GM19035 (cell line): Measurements from ENCODE around the gene GREB1L.
"Not testable (repeated sequence)": the region's sequence is repeated elsewhere in the genome, so short reads cannot be mapped to it uniquely, and the experiment has no call there.

ENCODE experiments used
- ATAC-seq: cut with Tn5 transposase; IDR thresholded peaks from one replicate; pipeline ENCODE4 v1.9.1; 2021; ENCODE audit not compliant: unreplicated experiment

Gene GREB1L

DNA sequence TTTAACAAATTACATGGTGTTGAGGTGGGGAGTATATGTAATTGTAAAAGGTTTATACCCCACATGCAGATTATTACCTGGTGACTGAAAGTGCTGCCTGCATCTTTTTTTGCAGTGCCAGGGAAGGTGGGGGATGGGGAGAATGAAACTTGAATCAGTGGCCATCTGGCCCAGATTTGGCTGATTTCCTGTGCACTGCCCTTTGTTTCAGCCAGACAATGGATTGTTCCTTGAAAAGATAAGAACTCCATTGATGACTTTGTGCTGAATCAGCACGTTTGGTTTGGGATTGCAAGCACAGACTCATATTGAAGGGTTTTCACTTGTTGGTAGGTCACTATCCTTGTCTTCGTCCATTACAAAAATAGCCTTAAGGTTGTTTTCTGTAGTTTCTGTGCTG, 20.9 kb downstream of the GREB1L start:
- no peak for ATAC-seq

DNA sequence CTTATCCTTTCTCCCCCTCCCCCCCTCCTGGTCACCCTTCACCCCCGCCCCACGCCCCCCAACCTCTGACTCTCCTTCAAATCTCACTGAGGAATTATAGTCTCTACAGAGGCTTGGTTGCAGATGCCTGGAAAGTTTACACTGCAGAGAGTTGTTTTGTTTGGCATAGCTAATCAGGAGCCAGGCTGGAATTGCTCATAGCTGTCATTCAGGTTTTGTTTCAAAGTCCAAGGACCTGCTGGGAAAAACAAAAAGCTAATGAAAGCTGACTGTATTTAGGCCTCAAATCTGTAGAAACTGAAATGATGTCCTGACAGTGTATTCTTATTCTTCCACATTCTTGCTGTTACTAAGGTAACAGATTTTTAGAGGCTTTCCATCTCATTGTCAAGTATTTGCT, 22.6 kb downstream of the GREB1L start:
- no peak for ATAC-seq

DNA sequence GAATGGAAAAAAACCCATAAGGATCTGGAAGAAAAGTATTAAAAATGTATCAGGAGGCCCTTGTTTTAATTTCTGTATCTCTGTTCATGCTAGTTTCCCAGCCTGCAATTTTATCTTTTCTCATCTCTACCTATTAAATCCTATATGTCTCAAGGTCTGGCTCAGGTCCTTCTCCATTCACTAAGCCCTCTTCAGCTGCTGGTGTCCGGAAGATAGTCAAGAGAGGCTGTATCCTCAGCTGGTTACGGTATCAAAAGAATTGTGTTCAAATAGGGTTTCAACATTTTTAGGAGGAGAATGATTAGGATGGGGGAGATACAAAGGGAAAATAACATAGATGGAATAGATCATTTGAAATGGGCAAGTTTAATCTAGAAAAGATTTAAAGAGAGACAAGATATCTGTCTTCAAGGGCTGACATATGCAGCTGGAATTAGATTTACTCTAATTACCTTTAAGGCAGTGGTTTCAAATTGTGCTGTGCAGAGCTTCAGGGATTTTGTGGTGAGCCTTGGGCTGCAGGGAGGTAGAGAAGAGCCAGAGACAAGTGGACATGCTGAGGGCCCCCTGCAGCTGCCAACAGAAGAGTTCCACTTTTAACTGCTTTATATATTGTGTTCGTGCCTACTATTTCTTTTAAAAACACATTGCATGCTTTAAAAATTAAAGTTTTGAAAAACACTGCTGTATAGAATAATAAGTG, 24.1 kb downstream of the GREB1L start:
- ATAC-seq, result no peak

DNA sequence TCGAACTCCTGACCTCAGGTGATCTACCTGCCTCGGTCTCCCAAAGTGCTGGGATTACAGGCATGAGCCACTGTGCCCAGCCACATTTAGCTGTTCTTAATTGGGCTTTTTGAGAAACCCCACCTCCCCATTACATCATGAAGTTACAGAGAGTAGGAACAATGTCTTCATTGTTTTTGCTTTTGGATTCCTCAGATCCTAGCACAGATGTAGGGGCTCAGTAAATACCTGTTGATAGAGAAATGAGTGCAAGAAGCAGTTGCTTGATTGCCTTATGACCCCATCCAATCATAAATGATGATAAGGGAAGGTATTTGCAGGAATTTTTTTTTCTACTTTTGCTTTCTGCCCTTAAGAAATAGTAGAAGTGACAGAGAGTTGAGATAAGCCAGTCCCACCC, 25.4 kb downstream of the GREB1L start:
- ATAC-seq, result no peak

DNA sequence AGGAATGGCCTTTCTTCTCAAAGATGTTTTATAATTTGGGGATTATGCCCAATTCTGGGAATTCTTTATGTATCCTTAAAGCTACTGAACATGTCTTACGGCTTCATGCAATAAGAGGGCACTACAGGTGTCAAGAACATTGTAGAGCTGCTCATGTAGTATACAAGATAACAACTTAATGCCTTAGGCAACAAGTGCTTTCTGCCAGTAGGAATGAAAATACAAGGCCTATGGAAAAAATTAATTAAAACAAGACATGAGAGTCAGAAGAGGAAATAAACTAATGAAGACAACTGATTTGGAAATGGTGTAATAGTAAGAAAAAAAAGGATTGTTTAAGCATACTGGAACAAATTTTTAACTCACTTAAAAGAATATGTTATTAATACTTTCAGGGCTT, 27.3 kb downstream of the GREB1L start:
- no peak for ATAC-seq

DNA sequence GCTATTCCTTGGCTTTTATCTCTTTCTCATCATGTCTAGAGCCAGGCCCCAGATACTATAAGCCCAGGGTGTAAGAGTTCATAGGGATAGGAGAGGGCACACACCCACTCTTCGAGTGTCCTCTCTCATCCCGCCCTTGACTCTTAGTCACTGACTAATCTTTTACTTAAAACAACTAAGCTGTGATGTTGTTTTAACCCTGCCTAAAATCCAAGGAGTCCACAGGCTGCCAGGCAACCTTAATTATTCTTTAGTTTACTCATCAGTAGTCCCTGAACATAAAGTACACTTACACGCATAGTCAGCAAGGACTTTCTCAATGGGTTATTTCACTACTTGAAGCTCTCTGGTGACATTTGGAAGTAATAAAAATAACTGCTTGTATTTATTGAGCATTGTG, 28.4 kb downstream of the GREB1L start:
- ATAC-seq, result no peak

DNA sequence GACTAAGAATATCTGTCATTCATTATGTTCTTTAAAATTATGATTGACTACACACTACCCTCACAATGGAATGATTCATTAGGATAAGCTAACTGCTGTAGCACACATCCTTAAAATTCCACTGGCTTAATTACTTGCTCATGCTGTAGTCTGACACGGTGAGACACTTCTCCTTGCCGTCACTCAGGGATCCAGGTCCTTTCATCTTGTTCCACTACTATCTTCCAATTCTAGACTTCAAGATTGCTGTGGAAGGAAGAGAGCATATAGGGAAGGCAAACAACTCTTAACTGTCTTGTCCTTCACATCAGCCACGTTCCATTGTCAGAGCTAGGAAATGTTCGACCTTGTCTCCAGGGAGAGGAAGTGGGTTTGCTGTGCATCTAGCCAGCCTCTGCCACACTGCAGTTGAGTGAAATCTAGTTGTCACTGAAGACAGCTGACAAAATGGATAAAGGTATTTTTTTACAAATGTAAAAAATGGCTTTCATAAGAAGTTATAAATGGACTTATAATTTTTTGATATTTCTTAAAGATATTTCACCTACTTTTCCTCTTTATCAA, 30.1 kb downstream of the GREB1L start:
- no peak for ATAC-seq

DNA sequence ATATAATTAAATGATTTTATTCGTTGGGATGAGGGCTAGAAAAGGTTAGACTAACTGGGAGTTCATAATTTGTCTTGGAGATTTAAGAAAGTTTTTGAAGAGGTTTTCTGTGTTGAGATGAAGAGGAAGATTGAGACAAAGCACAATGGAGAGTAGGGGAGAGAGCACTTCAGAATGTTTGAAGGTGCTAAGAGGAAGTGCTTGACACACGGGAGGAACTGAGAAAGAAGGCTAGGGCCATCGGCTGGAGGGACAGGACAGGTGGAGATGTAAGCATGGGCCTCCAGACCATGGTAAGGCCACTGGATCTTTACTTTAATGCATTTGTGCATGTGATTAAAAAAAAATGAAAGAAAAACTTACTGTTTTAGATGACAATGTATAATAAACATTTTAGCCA, 31.5 kb downstream of the GREB1L start:
- ATAC-seq, result no peak

DNA sequence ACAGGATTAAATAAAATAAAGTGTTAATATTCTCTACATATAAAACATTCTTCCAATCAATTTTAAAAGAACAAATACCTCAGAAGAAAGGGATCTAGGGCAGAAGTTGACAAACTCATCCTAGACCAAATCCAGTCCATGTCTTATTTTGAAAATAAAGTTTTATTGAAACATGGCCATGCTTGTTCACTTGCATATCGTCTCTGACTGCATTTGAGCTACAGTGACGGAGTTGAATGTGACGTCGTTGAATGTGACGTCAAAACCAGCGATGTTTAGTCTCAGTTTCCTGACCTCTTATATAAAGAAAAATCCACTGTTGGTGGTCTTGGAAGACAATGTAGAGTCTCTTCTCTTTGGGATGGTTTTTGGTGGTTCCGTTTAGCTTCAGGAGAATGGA, 33.6 kb downstream of the GREB1L start:
- ATAC-seq, result no peak

DNA sequence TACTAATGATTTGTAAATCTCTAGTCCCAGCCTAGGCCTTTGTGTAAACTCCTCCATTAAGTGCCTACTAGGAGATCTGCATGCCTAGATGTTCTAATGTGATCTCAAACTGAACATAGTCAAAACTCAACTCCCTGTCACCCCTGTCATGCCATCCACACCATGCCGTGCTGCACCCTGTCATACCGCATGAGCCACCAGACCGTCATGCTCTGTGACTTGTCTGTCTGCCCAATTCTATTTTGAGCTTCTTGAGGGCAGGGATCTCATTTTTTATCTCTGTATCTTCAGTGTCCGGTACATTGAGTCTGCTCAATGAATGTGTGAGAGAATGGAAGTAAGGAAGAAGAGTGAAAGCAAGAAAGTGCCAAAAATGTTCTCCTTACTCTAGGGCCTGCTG, 35.5 kb downstream of the GREB1L start:
- no peak for ATAC-seq

DNA sequence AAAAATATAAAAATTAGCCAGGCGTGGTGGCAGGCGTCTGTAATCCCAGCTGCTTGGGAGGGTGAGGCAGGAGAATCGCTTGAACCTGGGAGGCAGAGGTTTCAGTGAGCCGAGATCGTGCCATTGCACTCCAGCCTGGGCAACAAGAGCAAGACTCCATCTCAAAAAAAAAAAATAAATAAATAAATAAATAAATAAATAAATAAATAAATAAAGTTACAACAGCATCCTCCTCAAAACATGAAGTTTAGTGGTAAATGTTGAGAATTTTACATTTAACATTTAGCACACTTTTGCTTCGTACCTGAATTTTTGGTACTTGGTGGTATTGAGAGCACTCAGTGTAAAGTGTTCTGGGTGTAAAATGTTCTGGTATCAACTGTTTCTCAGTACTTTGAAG, 36.2 kb downstream of the GREB1L start:
- ATAC-seq, result not testable (repeated sequence)

DNA sequence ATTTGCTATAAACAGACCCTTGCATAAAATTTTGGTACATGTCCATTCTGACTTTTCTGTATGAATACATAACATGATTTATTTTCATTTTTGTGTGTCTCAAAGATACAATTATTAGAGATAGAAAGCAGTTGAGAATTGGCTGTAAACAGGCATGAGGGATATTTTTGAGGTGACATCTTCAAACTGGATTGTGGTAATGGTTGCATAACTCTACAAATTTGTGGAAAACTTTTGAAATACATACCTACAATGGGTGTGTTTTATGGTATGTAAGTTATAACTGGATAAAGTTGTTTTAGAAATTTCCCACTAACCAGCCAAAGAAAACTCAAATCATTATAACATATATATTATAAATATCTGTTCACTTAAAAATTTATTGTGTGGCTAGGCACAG, 39.6 kb downstream of the GREB1L start:
- no peak for ATAC-seq

DNA sequence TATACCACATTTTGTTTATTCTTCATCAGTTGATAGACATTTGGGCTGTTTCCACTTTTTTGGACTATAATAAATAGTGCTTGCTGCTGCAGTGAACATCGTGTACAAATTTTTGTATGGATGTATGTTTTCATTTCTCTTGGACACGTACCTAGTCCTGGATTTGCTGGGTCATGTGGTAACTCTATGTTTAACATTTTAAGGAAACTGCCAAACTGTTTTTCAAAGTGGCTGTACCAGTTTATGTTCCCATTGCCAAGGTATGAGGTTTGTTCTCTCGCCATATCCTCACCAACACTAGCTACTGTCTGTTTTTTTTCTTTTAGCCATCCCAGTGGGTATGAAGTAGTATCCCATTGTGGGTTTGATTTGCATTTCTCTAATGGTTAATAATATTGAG, 42.5 kb downstream of the GREB1L start:
- ATAC-seq, result no peak

DNA sequence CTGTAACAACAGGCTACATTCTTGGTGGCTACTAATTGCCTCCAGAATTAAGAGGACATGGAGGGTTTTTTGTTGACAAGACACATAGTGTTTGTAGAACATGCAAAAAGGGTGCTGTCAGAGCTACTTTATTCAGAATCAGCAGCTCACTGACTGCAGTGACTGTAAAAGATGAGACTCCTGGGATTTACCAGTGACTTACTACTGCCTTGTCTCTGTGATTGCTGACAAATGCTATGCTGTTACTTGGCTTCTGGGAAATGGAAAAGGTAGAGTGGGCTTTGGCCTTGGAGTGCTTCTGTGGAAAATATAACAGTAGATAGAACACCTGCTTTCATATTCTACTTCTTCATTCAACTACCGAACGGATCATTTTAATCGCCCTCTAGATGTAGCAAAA, 47.8 kb downstream of the GREB1L start:
- ATAC-seq, result no peak

DNA sequence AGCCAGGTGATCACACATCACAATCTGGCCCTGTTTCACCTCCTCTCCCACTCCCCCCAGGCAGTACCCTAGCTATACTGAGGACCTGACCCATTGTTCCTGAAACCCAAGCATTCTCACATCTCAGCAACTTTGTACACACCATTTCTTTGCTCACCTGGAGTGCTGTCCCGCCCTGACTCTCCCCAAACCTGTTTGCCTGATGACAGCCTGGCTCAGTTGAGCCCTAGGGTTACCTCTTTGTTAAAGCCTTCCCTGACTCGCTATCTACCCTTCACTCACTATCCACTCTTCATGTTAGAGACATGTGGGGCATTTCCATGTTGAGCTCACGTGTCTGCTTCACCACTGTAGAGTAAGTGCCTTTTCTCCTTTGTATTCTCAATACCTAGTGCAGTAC, 49.1 kb downstream of the GREB1L start:
- ATAC-seq, result no peak

DNA sequence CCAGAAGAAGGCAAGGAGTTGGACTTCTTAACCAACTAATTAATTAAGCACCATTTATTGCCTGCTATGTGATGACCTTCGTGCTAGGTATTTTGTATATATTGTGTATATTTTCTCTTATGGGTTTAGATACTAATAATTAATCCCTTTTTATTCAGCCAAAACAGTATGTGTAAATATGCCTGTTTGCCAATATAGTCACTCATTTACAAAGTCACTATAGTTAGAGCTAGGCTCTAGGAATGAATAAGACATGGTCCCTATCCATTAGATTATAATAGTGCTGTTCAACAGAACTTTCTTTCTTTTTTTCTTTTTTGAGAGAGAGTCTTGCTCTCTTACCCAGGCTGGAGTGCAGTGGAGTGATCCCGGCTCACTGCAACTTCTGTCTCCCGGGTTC, 51.4 kb downstream of the GREB1L start:
- no peak for ATAC-seq

DNA sequence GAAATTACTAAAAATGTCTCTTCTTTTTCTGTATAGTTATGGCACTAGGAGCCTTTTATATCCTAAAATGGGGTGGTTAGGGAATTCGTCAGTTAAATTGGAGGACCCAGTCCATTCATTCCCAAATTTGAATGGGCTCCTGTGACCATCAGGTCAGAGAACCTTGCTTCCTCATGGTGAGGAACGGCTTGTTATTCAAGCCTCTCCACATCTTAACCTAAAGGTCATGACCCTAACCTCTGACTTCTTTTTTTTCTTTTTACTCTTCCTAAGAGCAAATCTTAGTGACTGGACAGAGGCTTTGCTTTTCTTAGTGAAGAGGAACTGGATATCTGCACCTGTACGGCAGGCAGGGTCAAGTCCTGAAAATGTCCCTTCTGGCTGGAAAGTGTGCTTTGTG, 53.1 kb downstream of the GREB1L start:
- ATAC-seq, result no peak

DNA sequence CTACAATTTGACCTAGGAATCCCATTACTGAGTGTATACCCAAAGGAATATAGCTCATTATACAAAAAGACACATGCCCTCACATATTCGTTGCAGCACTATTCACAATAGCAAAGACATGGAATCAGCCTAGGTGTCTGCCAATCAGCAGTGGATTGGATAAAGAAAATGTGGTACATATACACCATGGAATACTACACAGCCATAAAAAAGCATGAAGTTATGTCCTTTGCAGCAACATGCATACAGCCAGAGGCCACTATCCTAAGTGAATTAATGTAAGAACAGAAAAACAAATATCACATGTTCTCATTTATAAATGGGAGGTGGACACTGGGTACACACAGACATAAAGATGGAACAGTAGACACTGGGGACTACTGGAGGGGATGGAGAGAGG, 54.0 kb downstream of the GREB1L start:
- no peak for ATAC-seq

DNA sequence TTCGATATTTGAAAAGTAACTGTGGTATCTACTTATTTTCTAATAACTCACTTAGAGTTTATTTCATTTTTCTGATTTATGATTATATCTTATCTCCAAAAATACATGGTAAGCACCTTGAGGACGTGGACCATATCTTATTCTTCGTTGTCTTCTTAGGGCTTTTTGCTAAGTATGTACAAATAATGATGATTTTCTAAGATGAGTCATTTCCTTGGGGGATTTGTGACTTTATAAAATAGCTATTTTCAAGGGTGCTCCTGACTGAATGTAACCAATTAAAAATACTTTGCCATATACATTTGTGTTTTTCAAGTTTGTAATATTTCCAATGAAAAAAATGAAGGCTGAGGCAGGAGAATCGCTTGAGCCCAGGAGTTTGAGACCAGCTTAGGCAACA, 56.3 kb downstream of the GREB1L start:
- no peak for ATAC-seq

DNA sequence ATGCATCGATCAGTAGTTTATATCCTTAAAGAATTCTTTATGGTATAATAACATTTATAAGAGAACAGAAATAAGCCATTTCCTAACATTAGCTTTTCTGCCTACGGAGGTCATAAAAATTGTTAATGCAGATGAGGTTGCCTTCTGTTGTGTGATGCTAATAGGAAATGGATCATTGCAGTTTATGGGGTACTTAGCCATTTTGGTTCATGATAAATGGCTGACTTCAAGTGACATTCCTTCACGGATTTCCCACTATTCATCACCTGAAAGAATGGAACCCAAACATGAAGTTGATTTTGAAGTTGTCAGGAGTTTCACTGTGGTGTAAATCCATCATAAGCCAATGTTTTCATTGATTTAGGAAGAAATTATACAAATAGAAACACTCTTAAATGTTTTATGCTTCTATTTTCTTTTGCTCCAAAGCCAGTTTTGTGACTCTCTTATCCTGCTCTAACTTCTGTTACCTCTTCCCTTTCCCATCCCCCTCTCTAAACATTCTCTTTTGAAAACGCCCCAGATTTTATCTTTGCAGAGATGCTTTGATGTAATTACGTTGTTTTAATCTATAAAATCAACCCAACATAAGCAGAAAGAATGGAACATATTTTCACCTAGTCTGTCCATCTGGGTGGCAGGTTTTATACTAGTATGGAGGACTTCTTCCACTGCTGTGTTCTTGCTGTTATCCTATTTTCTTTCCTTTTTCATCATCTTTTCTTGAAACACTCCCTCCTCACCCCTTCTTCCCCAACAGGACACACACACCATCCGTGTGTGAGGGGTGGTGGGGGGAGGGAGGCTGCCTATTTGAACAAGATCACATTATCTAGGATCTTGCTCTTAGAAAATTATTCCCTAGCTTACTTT, 58.2 kb downstream of the GREB1L start:
- no peak for ATAC-seq

DNA sequence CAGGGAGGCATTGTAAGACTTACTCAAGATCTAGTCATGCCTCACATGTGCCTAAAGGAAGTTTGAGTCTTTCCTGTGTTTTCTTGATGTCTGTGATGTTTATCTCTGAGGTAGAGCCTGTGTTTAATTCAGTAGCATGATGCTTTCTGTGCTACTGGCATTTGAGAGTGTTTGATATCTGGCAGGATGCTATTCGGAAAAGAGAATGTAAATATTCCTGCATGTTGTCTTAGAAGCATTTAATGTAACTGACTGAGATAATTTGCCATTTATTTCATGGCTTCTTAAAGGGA, 58.8 kb downstream of the GREB1L start:
- ATAC-seq, result no peak

DNA sequence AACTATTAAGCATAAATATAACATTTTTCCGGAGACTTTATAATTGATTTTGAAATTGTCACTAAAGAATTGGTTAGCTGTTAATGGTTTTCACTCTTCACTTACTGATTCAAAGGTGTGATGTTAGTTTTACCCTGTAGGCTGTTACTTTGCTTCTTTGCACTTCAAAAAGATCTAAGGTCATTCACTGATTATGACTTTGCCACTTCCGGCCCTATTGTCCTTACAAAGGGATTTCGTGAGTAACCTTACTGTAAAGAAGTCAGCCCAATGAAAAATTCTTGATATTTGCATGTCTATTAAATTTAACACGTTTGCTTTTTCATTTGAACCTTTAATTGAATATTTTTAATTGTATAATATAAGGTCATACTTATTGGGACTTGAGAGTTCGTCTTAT, 61.4 kb downstream of the GREB1L start:
- no peak for ATAC-seq

DNA sequence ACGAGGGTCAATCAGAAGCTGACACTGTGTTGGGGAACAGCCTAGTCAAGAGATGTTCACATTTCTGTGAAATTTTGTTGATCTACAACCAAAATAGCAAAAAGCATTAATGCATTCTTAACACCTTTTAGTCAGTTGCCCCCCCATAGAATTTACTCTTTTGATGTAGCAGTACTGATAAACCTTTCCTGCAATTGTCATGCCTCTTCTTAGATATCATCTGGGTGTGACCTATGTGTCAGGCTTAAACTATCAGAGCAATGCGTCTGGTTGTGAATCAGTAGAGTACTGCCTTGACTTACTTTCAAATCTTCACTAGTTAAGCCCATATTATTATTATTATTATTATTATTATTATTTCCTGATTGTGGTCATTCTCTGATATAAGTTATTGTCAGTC, 61.9 kb downstream of the GREB1L start:
- ATAC-seq, result no peak
